Fibroblast of skin of back (primary cell): ENCODE measurements around the gene NACA.
A peak's percentile ranks its signal among the peaks of the same experiment; 100 is the strongest.

Source experiments
- DNase-seq: peaks from one replicate; pipeline ENCODE4 v3.0.0-alpha.2; 2013

NACA gene

DNA sequence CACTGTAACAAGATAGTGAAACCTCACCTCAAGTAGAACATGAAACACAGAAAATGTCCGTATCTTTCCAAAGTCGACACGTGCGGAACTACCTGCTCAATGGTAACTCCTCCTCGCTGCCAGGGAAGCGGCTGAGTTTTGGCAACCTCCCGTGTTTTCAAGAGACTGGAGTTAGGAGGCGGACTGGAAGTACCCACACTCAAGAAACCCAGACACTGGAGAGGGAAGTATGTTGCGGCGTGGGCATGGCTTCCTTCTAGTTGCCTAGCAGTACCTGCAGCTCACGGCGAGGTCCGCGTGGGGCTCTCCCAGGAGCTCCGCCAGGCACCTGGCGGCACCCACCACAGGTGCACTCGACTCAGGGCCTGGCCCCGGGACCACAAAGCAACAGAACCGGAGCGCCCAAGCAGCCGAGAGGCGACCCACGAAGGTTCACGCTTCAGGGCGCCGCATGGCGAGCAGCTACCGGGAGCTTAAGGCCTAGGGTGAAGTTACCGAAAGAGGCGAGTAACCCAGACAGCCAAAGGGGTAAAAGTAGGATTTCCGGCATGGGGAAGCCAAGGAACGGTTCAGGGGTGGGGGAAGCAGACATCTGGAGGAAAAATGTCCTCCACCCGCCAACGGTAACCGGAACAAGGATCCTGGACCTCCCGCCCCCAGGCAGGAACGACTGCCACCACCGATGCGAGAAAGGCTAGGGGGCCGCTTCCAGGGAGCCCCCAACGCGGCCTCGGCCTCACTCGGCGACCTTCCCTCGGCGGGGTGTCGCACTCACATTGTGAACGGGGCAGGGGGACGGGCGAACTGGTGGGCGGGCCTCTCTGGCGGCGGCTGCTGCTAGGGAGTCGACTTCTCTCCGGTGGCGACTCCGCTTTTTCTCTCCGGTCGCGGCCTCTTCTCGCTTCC is 37.6 kb downstream of the NACA start:
- DNase-seq = peak; percentile 24

DNA sequence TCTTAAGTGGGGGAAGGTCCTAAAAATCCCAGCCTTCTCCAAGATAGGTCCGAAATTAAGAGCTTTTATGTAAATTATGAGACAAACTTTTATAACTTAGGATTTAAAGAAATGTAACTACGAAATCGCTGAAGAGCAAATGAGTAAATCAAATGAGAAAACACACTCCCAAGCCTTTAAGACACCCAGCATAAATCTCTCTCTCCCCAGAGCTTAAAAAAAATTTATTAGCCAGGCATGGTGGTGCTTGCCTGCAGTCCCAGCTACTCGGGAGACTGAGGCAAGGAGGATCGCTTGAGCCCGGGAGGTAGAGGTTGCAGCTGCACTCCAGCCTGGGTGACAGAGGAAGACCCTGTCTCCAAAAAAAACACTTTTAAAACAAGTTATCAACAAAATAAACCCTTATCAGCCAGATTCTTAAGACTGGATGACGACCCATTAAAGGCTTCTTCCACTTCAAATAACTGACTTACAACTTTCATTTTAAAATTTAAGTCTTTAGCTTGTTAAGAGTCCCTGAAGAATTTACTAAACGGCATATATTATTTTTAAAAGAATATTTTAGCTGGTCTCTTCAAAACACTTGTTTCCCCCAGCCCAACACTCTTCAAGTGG is 40.2 kb downstream of the NACA start:
- no peak for DNase-seq

DNA sequence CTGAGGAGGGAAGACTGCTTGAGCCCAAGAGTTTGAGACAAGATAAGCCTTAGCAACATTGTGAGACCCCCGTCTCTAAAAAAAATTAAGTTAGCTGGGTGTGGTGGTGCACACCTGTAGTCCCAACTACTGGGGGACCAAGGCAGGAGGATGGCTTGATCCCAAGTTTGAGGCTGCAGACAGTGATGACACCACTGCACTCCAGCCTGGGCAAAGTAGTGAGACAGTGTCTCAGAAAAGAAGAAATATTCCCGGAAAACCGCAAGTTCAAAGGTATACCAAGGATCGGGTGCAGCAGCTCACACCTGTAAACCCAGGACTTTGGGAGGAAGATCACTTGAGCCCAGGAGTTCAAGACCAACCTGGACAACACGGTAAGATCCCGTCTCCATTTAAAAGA is 42.8 kb downstream of the NACA start:
- DNase-seq = no peak

DNA sequence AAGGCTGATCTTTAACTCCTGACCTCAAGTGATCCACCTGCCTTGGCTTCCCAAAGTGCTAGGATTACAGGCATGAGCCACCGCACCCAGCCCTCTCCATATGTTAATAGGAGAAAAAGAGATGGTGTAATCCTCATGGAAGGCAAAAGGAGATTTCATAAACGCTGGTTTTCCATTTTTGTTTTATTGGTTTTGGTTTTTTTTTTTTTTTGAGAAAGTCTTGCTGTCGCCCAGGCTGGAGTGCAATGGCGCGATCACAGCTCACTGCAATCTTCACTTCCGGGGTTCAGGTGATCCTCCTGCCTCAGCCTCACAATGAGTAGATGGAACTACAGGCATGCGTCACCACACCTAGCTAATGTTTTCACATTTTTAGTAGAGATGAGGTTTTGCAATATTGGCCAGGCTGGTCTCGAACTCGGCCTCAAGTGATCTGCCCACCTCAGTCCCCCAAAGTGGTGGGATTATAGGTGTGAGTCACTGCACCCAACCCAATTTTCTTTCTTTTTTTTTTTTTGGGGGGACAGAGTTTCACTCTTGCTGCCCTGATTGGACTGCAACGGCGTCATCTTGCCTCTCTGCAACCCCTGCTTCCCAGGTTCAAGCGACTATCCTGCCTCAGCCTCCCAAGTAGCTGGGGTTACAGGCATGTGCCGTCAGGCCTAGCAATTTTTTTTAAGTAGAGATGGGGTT is 45.1 kb downstream of the NACA start:
- DNase-seq = no peak

DNA sequence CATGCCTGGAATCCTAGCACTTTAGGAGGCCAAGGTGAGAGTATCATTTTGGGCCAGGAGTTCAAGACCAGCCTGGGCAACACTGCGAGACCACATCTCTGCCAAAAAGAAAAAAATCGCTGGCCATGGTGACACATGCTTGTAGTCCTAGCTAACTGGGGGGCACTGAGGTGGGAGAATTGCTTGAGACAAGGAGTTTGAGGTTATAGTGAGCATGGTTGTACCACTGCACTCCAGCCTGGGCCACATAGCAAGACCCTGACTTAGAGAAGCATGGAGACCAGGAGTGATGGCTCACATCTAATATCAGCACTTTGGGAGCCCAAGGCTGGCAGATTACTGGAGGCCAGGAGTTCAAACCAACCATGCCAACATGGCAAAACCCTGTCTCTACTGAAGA is 46.2 kb downstream of the NACA start:
- no peak for DNase-seq

DNA sequence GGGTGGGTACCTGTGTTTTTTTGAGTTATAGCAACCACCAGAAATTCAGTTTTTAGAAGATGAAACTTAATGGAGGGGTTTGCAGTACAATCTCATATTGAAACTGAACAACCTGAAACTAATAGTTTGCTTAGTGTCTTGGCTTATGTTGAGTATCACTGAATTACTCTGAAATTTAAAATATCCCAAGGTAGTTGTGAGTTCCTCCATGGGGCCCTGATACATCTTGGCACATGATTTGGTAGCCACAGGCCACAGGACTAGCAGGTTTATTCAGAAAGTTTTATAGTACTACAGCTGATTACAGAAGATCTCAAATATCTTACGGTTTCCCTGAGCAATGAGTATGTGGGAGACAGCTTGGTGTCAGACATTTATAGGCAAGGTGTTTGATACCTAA is 47.4 kb downstream of the NACA start:
- no peak for DNase-seq

DNA sequence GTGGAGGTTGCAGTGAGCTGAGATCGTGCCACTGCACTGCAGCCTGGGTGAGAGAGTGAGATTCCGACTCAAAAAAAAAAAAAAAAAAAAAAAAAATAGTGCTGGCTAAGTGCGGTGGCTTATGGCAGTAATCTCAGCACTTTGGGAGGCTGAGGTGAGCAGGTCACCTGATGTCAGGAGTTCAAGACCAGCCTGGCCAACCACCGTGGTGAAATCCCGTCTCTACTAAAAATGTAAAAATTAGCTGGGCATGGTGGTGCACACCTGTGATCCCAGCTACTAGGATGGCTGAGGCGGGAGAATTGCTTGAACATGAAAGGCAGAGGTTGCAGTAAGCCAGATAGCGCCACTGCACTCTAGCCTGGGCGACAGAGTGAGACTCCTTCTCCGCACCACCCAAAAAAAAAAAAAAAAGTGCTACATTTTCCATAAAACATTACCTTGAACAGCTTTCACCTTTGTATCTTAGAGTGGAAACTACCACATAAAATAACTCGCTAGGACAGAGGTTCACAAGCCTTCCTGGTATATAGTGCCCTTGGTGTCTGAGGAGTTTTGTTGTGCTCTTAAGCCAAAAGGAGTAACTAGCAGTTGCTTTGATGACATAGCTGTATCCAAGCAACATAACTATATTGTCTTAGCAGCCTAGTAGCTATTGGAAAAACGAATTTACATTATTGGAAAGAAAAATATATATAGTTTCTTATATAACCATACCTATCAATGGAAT is 48.1 kb downstream of the NACA start:
- no peak for DNase-seq

DNA sequence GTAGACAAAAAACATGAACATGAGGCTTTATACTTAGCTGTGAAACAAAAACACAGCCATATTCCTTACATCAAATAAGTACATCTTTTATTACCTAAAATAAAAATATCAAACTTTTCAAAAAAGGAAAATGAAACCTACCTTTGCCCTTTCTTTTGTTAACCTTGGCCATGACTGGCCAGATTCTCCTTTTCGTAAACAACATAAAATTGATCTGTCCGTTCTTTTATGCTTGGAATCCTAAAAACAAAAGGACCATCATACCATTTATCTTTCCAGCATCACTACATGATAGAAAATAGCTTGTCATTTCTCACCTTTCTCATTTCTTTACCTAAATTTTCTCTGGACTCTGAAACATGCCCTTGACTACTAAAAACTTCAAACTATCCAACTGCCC is 53.5 kb downstream of the NACA start:
- DNase-seq = no peak

DNA sequence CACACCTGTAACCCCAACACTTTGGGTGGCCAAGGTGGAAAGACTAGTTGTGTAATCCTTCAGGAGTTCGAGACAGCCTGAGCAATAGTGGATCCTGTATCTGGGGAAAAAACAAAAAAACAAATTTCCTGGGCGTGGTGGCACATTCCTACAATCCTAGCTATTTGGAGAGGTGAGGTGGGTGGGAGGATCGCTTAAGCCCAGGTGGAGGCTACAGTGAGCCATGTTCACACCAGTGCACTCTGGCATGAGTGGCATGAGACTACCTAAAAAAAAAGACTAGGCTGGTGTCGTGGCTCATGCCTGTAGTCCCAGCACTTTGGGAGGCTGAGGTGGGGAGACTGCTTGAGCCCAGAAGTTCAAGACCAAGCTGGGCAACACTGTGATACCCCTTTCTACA is 54.3 kb downstream of the NACA start:
- no peak for DNase-seq

DNA sequence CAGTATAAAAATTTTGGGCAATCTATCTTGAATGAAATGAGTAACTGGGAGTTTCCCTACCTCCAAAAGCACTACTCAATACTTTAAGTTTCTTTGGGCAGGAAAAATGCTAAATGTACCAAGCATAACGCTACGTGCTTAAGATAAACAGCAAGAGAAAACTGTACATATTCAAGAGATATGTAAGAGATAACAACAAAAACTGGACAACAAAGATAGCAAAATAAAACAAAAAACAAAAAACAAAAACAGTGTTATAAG is 57.0 kb downstream of the NACA start:
- no peak for DNase-seq
